WTC11 (cell line): ENCODE results near the gene DNMT3A. TPM values are rescaled to one million over a fixed set of nuclear protein-coding genes. Genes with fewer than 3 reads are reported as not detected.
A peak's percentile ranks its signal among the peaks of the same experiment; 100 is the strongest.

Experiments
- ATAC-seq: fragments of 200-7000 bp; cut with Tn5 transposase; 2 replicates; pipeline ENCODE4 v1.10.0; 2021; ENCODE audit warnings: mild to moderate bottlenecking, moderate library complexity
- CTCF ChIA-PET: fragments of 300-600 bp; sonication (Branson Sonifier 250); formaldehyde crosslinking; loops from one replicate; lab custom pipeline; 2021; ENCODE audit warnings: antibody characterized with exemption; lab: Charles Lee
- POLR2A ChIA-PET: fragments of 350-600 bp; sonication (Branson Sonifier 250); formaldehyde crosslinking; loops from one replicate; lab custom pipeline; 2021; ENCODE audit warnings: antibody characterized with exemption; lab: Charles Lee
- DNase-seq: peaks from one replicate; pipeline ENCODE4 v3.0.0; 2021; ENCODE audit warnings: low spot score
- H3K27ac Mint-ChIP-seq: 2 replicates; pipeline ENCODE4 v1.8.0; 2021; ENCODE audit warnings: mixed read lengths
- H3K27me3 Mint-ChIP-seq: 2 replicates; pipeline ENCODE4 v1.8.0; 2021; ENCODE audit warnings: low read depth, mild to moderate bottlenecking, moderate library complexity, mixed read lengths
- H3K36me3 Mint-ChIP-seq: 2 replicates; pipeline ENCODE4 v1.8.0; 2021; ENCODE audit warnings: mixed read lengths
- H3K4me1 Mint-ChIP-seq: 2 replicates; pipeline ENCODE4 v1.8.0; 2022; ENCODE audit warnings: mixed read lengths
- H3K4me3 Mint-ChIP-seq: 2 replicates; pipeline ENCODE4 v1.8.0; 2021; ENCODE audit warnings: mild to moderate bottlenecking, moderate library complexity, mixed read lengths
- H3K9me3 Mint-ChIP-seq: 2 replicates; pipeline ENCODE4 v1.8.0; 2021; ENCODE audit warnings: mixed read lengths
- ATF2 ChIP-seq: sonication (generic); formaldehyde crosslinking; IDR thresholded peaks from 2 replicates; pipeline ENCODE4 v1.8.1; 2022; ENCODE audit warnings: low read depth, missing genetic modification reagents, borderline replicate concordance
- GABPB1 ChIP-seq: sonication (generic); formaldehyde crosslinking; IDR thresholded peaks from 2 replicates; pipeline ENCODE4 v1.8.1; 2023; ENCODE audit warnings: mild to moderate bottlenecking, missing genetic modification reagents
- GRHL2 ChIP-seq: fragments of 250-450 bp; sonication (Bioruptor Pico); IDR thresholded peaks from 2 replicates; pipeline ENCODE4 v1.8.0; 2022; ENCODE audit warnings: mild to moderate bottlenecking, moderate library complexity; ENCODE audit not compliant: insufficient replicate concordance, severe bottlenecking
- MYBL2 ChIP-seq: sonication (generic); formaldehyde crosslinking; IDR thresholded peaks from 2 replicates; pipeline ENCODE4 v1.8.1; 2023; ENCODE audit warnings: mild to moderate bottlenecking, moderate library complexity, missing genetic modification reagents
- NR1H2 ChIP-seq: sonication (generic); formaldehyde crosslinking; IDR thresholded peaks from 2 replicates; pipeline ENCODE4 v1.9.0; 2021; ENCODE audit warnings: mild to moderate bottlenecking, moderate library complexity, missing genetic modification reagents
- NR3C1 ChIP-seq: sonication (generic); formaldehyde crosslinking; conservative IDR thresholded peaks from 2 replicates; pipeline ENCODE4 v1.8.1; 2023; ENCODE audit warnings: low read depth, mild to moderate bottlenecking, missing genetic modification reagents
- OVOL2 ChIP-seq: fragments of 250-450 bp; sonication (Bioruptor Pico); IDR thresholded peaks from 2 replicates; pipeline ENCODE4 v1.9.0; 2021; ENCODE audit warnings: mild to moderate bottlenecking, borderline replicate concordance
- SOX15 ChIP-seq: fragments of 250-450 bp; sonication (Bioruptor Pico); IDR thresholded peaks from 2 replicates; pipeline ENCODE4 v1.9.0; 2021; ENCODE audit warnings: mild to moderate bottlenecking
- ZNF121 ChIP-seq: sonication (generic); formaldehyde crosslinking; IDR thresholded peaks from 2 replicates; pipeline ENCODE4 v1.8.0; 2023; ENCODE audit warnings: missing genetic modification reagents
- ZNF263 ChIP-seq: sonication (generic); formaldehyde crosslinking; IDR thresholded peaks from 2 replicates; pipeline ENCODE4 v1.8.1; 2022; ENCODE audit warnings: low read depth, mild to moderate bottlenecking, moderate library complexity, missing genetic modification reagents
- total RNA-seq: library from RNA; stranded (reverse); gene quantifications from 3 replicates; pipeline ENCODE4 v1.2.3, GENCODE V29; 2021
- TF ChIP-seq, protein P1 (sequence below): fragments of 250-450 bp; sonication (Bioruptor Pico); IDR thresholded peaks from 2 replicates; pipeline ENCODE4 v2.1.2; 2022; ENCODE audit warnings: mild to moderate bottlenecking, moderate library complexity
- TF ChIP-seq, protein P2 (sequence below): sonication (generic); formaldehyde crosslinking; conservative IDR thresholded peaks from 2 replicates; pipeline ENCODE4 v1.8.1; 2023; ENCODE audit warnings: mild to moderate bottlenecking, low read depth, missing genetic modification reagents, moderate library complexity
- TF ChIP-seq, protein P3 (sequence below): sonication (generic); formaldehyde crosslinking; IDR thresholded peaks from 2 replicates; pipeline ENCODE4 v1.8.0; 2022; ENCODE audit warnings: mild to moderate bottlenecking, missing genetic modification reagents

The DNMT3A gene
- total RNA-seq, 1 experiment from 2014 or later: 154 TPM

DNA sequence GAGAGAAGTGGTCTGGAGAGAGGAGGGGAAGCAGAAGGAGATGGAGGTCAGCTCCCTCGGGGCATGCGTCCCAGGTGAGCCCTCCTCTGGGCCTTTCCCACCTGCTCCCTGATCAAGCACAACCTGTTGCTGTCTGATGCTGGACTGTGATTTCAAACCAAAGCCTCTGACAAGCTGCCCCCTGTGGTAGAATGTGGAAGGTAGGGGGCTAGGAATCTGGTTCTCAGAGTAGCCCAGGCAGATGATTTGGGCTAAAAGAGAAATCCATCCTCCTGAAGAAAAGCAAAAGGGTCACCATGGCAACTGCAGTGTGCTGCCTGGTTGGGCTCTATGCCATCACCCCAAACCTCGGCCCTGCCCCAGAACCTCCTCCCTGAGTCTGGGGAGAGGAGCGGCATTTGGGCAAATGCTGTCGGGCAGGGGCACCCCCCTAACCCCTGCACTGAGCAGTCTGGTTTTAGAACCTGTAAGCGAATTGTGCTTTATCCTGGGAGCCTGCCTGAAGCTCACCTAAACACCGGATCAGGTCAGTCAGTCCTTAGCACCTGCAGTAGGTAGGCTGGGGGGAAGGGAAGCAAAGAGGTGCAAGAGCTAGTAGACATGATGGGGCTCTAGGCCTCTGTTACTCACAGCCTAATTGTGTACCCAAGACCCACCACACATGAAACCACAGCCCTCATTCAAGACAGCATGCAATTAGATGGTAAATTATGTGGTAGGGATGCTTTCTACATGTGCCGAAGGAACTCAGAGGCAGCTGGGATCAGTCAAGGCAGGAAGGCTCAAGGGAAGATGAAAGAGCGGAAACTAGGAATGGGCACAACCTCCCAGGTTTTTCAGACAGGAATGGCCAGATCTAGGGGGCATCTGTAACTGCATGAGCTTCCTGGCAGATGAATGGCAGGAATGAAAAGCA, 83.5 kb downstream of the DNMT3A start:
- peaks cover 27% of the 10 kb centered on the region for H3K36me3 Mint-ChIP-seq
- no peak overlapping the region for H3K4me3 Mint-ChIP-seq
- H3K9me3 Mint-ChIP-seq: 0 out of 2 replicates have a peak, but pooled peaks cover 3% of the 10 kb centered on the region
- H3K27ac Mint-ChIP-seq: peak overlapping the region; percentile 92
- H3K4me1 Mint-ChIP-seq: peaks cover 81% of the 10 kb centered on the region
- no peak for TF ChIP-seq SOX15 (CRISPR knock-in tag)
- TF ChIP-seq ZNF121 (CRISPR knock-in tag): peak; percentile 13; the same call in 1 of the 2 replicates
- DNase-seq: peak; percentile 28
- POLR2A ChIA-PET: interaction anchor here (0.5 to 3.0 kb wide), 3 partner anchors 19 to 266 kb away, joined by 3 to 11 read pairs (median 9); no protein-coding TSS in a partner anchor
- no peaks in the 10 kb centered on the region; the same call in 1 of the 2 replicates for H3K27me3 Mint-ChIP-seq
- ATAC-seq: peak; percentile 30
- CTCF ChIA-PET: interaction anchor here (0.9 to 3.4 kb wide), 15 partner anchors 8 to 330 kb away, joined by 3 to 26 read pairs (median 4); no protein-coding TSS in a partner anchor

GRCh38 chr2:25257032-25257552, 84.6 kb downstream of the DNMT3A start:
- ChIA-PET POLR2A (no interaction called here), CTCF (interaction anchor here (1.1 to 3.4 kb wide), 7 partner anchors 15 to 105 kb away, joined by 3 to 26 read pairs (median 4); no protein-coding TSS in a partner anchor)
- H3K4me3 Mint-ChIP-seq: no peak overlapping the region
- H3K27me3 Mint-ChIP-seq: no peaks in the 10 kb centered on the region; the same call in 1 of the 2 replicates
- no peak overlapping the region for H3K27ac Mint-ChIP-seq
- H3K4me1 Mint-ChIP-seq: peaks cover 74% of the 10 kb centered on the region
- DNase-seq (no peak), ATAC-seq (no peak)
- H3K9me3 Mint-ChIP-seq: 0 out of 2 replicates have a peak, but pooled peaks cover 5% of the 10 kb centered on the region
- TF ChIP-seq OVOL2 (CRISPR knock-in tag) (no peak), ZNF263 (no peak), GABPB1 (CRISPR knock-in tag) (no peak), GRHL2 (CRISPR knock-in tag) (no peak)
- TF ChIP-seq, protein P1, sequence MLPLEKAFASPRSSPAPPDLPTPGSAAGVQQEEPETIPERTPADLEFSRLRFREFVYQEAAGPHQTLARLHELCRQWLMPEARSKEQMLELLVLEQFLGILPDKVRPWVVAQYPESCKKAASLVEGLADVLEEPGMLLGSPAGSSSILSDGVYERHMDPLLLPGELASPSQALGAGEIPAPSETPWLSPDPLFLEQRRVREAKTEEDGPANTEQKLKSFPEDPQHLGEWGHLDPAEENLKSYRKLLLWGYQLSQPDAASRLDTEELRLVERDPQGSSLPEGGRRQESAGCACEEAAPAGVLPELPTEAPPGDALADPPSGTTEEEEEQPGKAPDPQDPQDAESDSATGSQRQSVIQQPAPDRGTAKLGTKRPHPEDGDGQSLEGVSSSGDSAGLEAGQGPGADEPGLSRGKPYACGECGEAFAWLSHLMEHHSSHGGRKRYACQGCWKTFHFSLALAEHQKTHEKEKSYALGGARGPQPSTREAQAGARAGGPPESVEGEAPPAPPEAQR: no peak
- TF ChIP-seq, protein P2, sequence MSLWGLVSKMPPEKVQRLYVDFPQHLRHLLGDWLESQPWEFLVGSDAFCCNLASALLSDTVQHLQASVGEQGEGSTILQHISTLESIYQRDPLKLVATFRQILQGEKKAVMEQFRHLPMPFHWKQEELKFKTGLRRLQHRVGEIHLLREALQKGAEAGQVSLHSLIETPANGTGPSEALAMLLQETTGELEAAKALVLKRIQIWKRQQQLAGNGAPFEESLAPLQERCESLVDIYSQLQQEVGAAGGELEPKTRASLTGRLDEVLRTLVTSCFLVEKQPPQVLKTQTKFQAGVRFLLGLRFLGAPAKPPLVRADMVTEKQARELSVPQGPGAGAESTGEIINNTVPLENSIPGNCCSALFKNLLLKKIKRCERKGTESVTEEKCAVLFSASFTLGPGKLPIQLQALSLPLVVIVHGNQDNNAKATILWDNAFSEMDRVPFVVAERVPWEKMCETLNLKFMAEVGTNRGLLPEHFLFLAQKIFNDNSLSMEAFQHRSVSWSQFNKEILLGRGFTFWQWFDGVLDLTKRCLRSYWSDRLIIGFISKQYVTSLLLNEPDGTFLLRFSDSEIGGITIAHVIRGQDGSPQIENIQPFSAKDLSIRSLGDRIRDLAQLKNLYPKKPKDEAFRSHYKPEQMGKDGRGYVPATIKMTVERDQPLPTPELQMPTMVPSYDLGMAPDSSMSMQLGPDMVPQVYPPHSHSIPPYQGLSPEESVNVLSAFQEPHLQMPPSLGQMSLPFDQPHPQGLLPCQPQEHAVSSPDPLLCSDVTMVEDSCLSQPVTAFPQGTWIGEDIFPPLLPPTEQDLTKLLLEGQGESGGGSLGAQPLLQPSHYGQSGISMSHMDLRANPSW: no peak
- H3K36me3 Mint-ChIP-seq: peaks cover 28% of the 10 kb centered on the region

DNA sequence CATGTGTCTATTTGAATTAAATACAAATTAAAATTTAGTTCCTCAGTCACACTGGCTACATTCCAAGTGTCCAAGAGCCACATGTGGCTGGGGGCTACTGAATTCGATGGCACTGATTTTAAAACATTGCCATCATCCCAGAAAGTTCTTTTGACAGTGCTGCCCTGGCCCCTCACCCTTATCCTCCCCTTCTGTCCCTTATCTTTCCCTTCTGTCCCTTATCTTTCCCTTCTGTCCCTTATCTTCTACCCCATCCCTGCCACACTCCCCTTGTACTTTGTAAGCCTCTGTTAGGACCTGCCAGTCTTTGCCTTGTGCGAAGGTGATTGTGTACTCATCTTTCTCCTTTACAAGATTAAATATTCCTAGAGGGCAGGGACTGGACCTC, 85.2 kb downstream of the DNMT3A start:
- TF ChIP-seq SOX15 (CRISPR knock-in tag) (no peak), NR1H2 (CRISPR knock-in tag) (no peak), NR3C1 (no peak), GRHL2 (CRISPR knock-in tag) (no peak), MYBL2 (CRISPR knock-in tag) (no peak), ATF2 (CRISPR knock-in tag) (no peak), OVOL2 (CRISPR knock-in tag) (no peak), GABPB1 (CRISPR knock-in tag) (no peak)
- TF ChIP-seq, protein P2: no peak
- TF ChIP-seq, protein P3, sequence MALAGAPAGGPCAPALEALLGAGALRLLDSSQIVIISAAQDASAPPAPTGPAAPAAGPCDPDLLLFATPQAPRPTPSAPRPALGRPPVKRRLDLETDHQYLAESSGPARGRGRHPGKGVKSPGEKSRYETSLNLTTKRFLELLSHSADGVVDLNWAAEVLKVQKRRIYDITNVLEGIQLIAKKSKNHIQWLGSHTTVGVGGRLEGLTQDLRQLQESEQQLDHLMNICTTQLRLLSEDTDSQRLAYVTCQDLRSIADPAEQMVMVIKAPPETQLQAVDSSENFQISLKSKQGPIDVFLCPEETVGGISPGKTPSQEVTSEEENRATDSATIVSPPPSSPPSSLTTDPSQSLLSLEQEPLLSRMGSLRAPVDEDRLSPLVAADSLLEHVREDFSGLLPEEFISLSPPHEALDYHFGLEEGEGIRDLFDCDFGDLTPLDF (CRISPR knock-in tag): no peak
- TF ChIP-seq, protein P1: no peak
- CTCF ChIA-PET: interaction anchor here (1.1 to 3.4 kb wide), 3 partner anchors 21 to 106 kb away, joined by 4 to 26 read pairs (median 4); no protein-coding TSS in a partner anchor
- H3K27me3 Mint-ChIP-seq: no peaks in the 10 kb centered on the region; the same call in 1 of the 2 replicates
- H3K4me3 Mint-ChIP-seq: no peak overlapping the region
- H3K36me3 Mint-ChIP-seq: peaks cover 28% of the 10 kb centered on the region
- POLR2A ChIA-PET: no interaction called here
- H3K4me1 Mint-ChIP-seq: peaks cover 69% of the 10 kb centered on the region
- H3K27ac Mint-ChIP-seq: no peak overlapping the region
- ATAC-seq: no peak
- no peak for DNase-seq
- 0 out of 2 replicates have a peak, but pooled peaks cover 5% of the 10 kb centered on the region for H3K9me3 Mint-ChIP-seq
